GM12878 (cell line): ENCODE measurements around the gene HHIP. TPM values are rescaled to one million over a fixed set of nuclear protein-coding genes. Genes with fewer than 3 reads are reported as not detected.

ENCODE experiments used
- ATAC-seq: fragments of 200-7000 bp; cut with Tn5 transposase; 3 replicates; pipeline ENCODE4 v1.9.1; 2020; ENCODE audit warnings: mild to moderate bottlenecking, moderate library complexity
- BruUV-seq: library from RNA; stranded (reverse); fragments of 400-500 nt; replicated peaks from 2 replicates; lab custom pipeline; 2021; lab: Mats Ljungman, UMichigan
- CTCF ChIA-PET: fragments of 300-600 bp; sonication (Branson Sonifier 250); formaldehyde crosslinking; extraction: SDS; loops from one replicate; lab custom pipeline; 2021; ENCODE audit warnings: inconsistent platforms; lab: Yijun Ruan, JAX
- POLR2A ChIA-PET: fragments of 350-600 bp; formaldehyde crosslinking; extraction: SDS; loops from one replicate; lab custom pipeline; 2021; ENCODE audit warnings: inconsistent platforms; lab: Charles Lee
- RAD21 ChIA-PET: fragments of 300-600 bp; sonication (Branson Sonifier 250); formaldehyde crosslinking; loops from one replicate; lab custom pipeline; 2023; ENCODE audit warnings: antibody characterized with exemption; ENCODE audit not compliant: unreplicated experiment; lab: Charles Lee
- SMC1A ChIA-PET: fragments of 300-600 bp; sonication (Branson Sonifier 250); formaldehyde crosslinking; loops from one replicate; lab custom pipeline; 2023; ENCODE audit not compliant: unreplicated experiment, uncharacterized antibody; lab: Charles Lee
- DNase-seq: peaks from one replicate; pipeline ENCODE4 v3.0.0-alpha.2; 2011; ENCODE audit warnings: low read depth, low spot score
- FAIRE-seq: peaks from 3 replicates; lab custom pipeline; 2011; peaks lifted over from hg19 to GRCh38; lab: Jason Lieb, UNC
- H2AFZ ChIP-seq: 2 replicates; pipeline ENCODE4 v1.6.0; 2011; ENCODE audit warnings: low read depth, low read length, control low read depth; ENCODE audit not compliant: control insufficient read depth
- H3K27ac ChIP-seq: 2 replicates; pipeline ENCODE4 v1.5.1; 2011; ENCODE audit warnings: control low read depth; ENCODE audit not compliant: control insufficient read depth, insufficient read depth
- H3K27me3 ChIP-seq, 2 experiments: replicated peaks in 1 of 2; 2 replicates each; pipeline versions ENCODE4 v1.6.0 to v1.6.1; 2011; ENCODE audit warnings: low read length in 1 of 2; ENCODE audit not compliant: control insufficient read depth in 2 of 2, insufficient read depth in 2 of 2
- H3K36me3 ChIP-seq, 2 experiments: 2 replicates each; pipeline ENCODE4 v1.5.1; 2011; ENCODE audit warnings: low read length in 1 of 2; ENCODE audit not compliant: control insufficient read depth in 2 of 2, insufficient read depth in 2 of 2
- H3K4me1 ChIP-seq: 2 replicates; pipeline ENCODE4 v1.6.1; 2011; ENCODE audit warnings: mild to moderate bottlenecking, low read length, moderate library complexity, mixed read lengths; ENCODE audit not compliant: control insufficient read depth, insufficient read depth
- H3K4me2 ChIP-seq: 2 replicates; pipeline ENCODE4 v1.6.0; 2011; ENCODE audit warnings: control low read depth; ENCODE audit not compliant: control insufficient read depth, insufficient read depth
- H3K4me3 ChIP-seq: fragments of 200-600 bp; sonication (generic); 2 replicates; pipeline ENCODE4 v1.5.1; 2016
- H3K79me2 ChIP-seq: 2 replicates; pipeline ENCODE4 v1.6.0; 2011; ENCODE audit warnings: low read length; ENCODE audit not compliant: control insufficient read depth, insufficient read depth
- H3K9ac ChIP-seq: 2 replicates; pipeline ENCODE4 v1.8.0; 2011; ENCODE audit warnings: low read length, control low read depth, mixed read lengths; ENCODE audit not compliant: control insufficient read depth, insufficient read depth
- H3K9me3 ChIP-seq: replicated peaks from 3 replicates; pipeline ENCODE4 v1.5.1; 2011; ENCODE audit warnings: mild to moderate bottlenecking, low read length; ENCODE audit not compliant: control insufficient read depth, insufficient read depth
- H4K20me1 ChIP-seq: 2 replicates; pipeline ENCODE4 v1.6.0; 2011; ENCODE audit not compliant: control insufficient read depth, insufficient read depth
- CHD4 ChIP-seq: fragments of 200-600 bp; sonication (generic); IDR thresholded peaks from 2 replicates; pipeline ENCODE4 v1.6.1; 2016; ENCODE audit warnings: mild to moderate bottlenecking
- GATAD2B ChIP-seq: fragments of 450-650 bp; conservative IDR thresholded peaks from 2 replicates; pipeline ENCODE4 v1.6.1; 2017; ENCODE audit warnings: low read depth, mild to moderate bottlenecking, moderate library complexity
- IKZF1 ChIP-seq: fragments of 450-650 bp; conservative IDR thresholded peaks from 2 replicates; pipeline ENCODE4 v1.6.1; 2017; ENCODE audit warnings: antibody characterized with exemption, mild to moderate bottlenecking
- KDM1A ChIP-seq: fragments of 200-600 bp; sonication (generic); IDR thresholded peaks from 2 replicates; pipeline ENCODE4 v1.6.1; 2016; ENCODE audit warnings: borderline replicate concordance
- LARP7 ChIP-seq: fragments of 450-650 bp; IDR thresholded peaks from 2 replicates; pipeline ENCODE4 v1.6.1; 2017; ENCODE audit warnings: mild to moderate bottlenecking
- NFIC ChIP-seq: IDR thresholded peaks from 2 replicates; pipeline ENCODE4 v1.6.1; 2012; ENCODE audit warnings: low read depth, mild to moderate bottlenecking, inconsistent platforms, low read length, moderate library complexity
- NFYA ChIP-seq: IDR thresholded peaks from 2 replicates; pipeline ENCODE4 v1.6.1; 2011; ENCODE audit warnings: low read depth, mild to moderate bottlenecking, low read length, improper control_type of control experiment, borderline replicate concordance
- TAF1 ChIP-seq: IDR thresholded peaks from 2 replicates; pipeline ENCODE4 v1.6.1; 2011; ENCODE audit warnings: mild to moderate bottlenecking, low read depth, low read length, borderline replicate concordance
- YBX1 ChIP-seq: fragments of 450-650 bp; IDR thresholded peaks from 2 replicates; pipeline ENCODE4 v1.6.1; 2016; ENCODE audit warnings: antibody characterized with exemption
- YY1 ChIP-seq: IDR thresholded peaks from 2 replicates; pipeline ENCODE4 v1.6.1; 2011; ENCODE audit warnings: low read depth, mild to moderate bottlenecking, low read length
- WGBS: methylation state at CpG from one replicate; pipeline ENCODE4 v1.1.6; 2016; ENCODE audit warnings: low lambda C conversion rate; ENCODE audit not compliant: insufficient replicate concordance, insufficient coverage; ENCODE audit errors: missing lambda C conversion rate; 5-methylcytosine and 5-hydroxymethylcytosine counted together
- in situ Hi-C: fragments of 300-500 bp; cut with MboI; formaldehyde crosslinking; loops from 9 replicates; pipeline ENCODE4 v1.14.3; 2018; ENCODE audit warnings: mixed read lengths
- intact Hi-C: fragments of 100-400 bp; cut with micrococcal nuclease; formaldehyde crosslinking; loops from one replicate; pipeline ENCODE4 v1.14.2; 2022; ENCODE audit not compliant: unreplicated experiment
- polyA plus RNA-seq, 11 experiments: library from polyadenylated mRNA; depleted of rRNA in 4 of 11; unstranded in 6 of 11; stranded (reverse) in 5 of 11; fragments of >200 nt; fragmentation: Nextera tagmentation in 4 of 11; fragmentation: Illumina TruSeq in 1 of 11; extraction: Ambion mirVana in 4 of 11; extraction: Trizol in 1 of 11; gene quantifications; 1 replicate in 1 of 11; 2 replicates in 10 of 11; pipeline versions ENCODE4 v1.2.1 to v1.2.3, GENCODE V29; 2011 to 2016; ENCODE audit warnings: inconsistent platforms in 2 of 11, missing spikeins in 2 of 11, low read depth in 1 of 11
- total RNA-seq, 4 experiments: library from RNA; depleted of rRNA in 3 of 4; stranded (reverse); fragments of >200 nt in 3 of 4; fragmentation: Illumina TruSeq in 1 of 4; extraction: Trizol in 1 of 4; gene quantifications; 2 replicates each; pipeline versions ENCODE4 v1.2.1 to v1.2.3, GENCODE V29; 2013 to 2021
- TF ChIP-seq, protein P1 (sequence below): fragments of 450-650 bp; IDR thresholded peaks from 2 replicates; pipeline ENCODE4 v1.6.1; 2017; ENCODE audit warnings: low read depth, mild to moderate bottlenecking, moderate library complexity
- TF ChIP-seq, protein P2 (sequence below): fragments of 450-650 bp; formaldehyde crosslinking; IDR thresholded peaks from 2 replicates; pipeline ENCODE4 v1.4.0; 2022; ENCODE audit warnings: mild to moderate bottlenecking, moderate library complexity

The HHIP gene
- total and polyA plus RNA-seq, 10 of the 15 experiments (the other 5 are each of a cell fraction or from before 2014, with no cell fraction given): 0.06 to 0.56 (median 0.24) TPM; not detected in 1

GRCh38 chr4:144718958-144719512 lies 73.1 kb downstream of the HHIP start:
- intact Hi-C loops: no loop called here
- Histone ChIP-seq H3K36me3 (no peaks in the 10 kb centered on the region), H3K79me2 (no peaks in the 10 kb centered on the region), H3K4me3 (no peak overlapping the region), H3K27me3 (no peaks in the 10 kb centered on the region; a peak in 1 of 4 replicates), H3K4me2 (no peak overlapping the region), H3K9me3 (no peaks in the 10 kb centered on the region), H3K27ac (no peak overlapping the region), H3K9ac (no peak overlapping the region), H2AFZ (no peak overlapping the region), H4K20me1 (no peaks in the 10 kb centered on the region), H3K4me1 (no peaks in the 10 kb centered on the region)
- TF ChIP-seq YBX1 (no peak), NFIC (no peak), IKZF1 (no peak)
- 1% methylated on average over 4 of the region's 4 CpGs for WGBS
- FAIRE-seq: no peak
- RAD21 ChIA-PET: no interaction called here
- POLR2A ChIA-PET: no interaction called here
- BruUV-seq: no TSS peak
- DNase-seq: no peak
- ATAC-seq: no peak
- SMC1A ChIA-PET: interaction anchor here (0.6 to 1.0 kb wide), 2 partner anchors 9 to 308 kb away, joined by 3 read pairs; no protein-coding TSS in a partner anchor
- in situ Hi-C loops: no loop called here
- CTCF ChIA-PET: no interaction called here

DNA sequence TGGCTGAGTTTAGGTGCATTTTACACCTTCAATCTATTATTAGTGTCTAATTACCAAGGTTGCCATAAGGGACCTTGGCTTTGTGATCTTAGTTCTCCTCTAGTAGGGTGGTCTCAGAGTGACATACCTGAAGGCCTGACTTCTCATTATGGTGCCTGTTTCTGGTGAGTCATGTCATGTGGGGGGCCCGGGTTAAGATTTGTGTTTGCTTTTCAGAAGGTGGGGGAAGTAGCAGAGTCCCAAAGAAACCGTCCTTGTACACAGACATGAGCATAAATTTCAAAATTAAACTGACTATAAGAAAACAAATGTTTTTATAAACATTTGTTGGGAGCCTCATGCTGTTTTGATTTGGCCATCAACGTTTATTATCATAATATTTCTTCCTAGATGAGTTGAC lies 74.5 kb downstream of the HHIP start:
- intact Hi-C loops (no loop called here), in situ Hi-C loops (no loop called here)
- BruUV-seq: no TSS peak
- H2AFZ ChIP-seq: no peak overlapping the region
- H3K9me3 ChIP-seq: no peaks in the 10 kb centered on the region
- H3K4me2 ChIP-seq: no peak overlapping the region
- no peak for ATAC-seq
- no peaks in the 10 kb centered on the region for H3K79me2 ChIP-seq
- H3K27ac ChIP-seq: no peak overlapping the region
- H3K4me3 ChIP-seq: no peak overlapping the region
- no peaks in the 10 kb centered on the region for H3K4me1 ChIP-seq
- ChIA-PET CTCF (no interaction called here), POLR2A (no interaction called here), SMC1A (no interaction called here), RAD21 (no interaction called here)
- no peak for DNase-seq
- 6% methylated on average over 3 of the region's 3 CpGs for WGBS
- no peaks in the 10 kb centered on the region for H4K20me1 ChIP-seq
- H3K9ac ChIP-seq: no peak overlapping the region
- no peaks in the 10 kb centered on the region for H3K36me3 ChIP-seq
- H3K27me3 ChIP-seq: no peaks in the 10 kb centered on the region; a peak in 1 of 4 replicates
- FAIRE-seq: no peak
- TF ChIP-seq NFYA: no peak
- TF ChIP-seq, protein P1, sequence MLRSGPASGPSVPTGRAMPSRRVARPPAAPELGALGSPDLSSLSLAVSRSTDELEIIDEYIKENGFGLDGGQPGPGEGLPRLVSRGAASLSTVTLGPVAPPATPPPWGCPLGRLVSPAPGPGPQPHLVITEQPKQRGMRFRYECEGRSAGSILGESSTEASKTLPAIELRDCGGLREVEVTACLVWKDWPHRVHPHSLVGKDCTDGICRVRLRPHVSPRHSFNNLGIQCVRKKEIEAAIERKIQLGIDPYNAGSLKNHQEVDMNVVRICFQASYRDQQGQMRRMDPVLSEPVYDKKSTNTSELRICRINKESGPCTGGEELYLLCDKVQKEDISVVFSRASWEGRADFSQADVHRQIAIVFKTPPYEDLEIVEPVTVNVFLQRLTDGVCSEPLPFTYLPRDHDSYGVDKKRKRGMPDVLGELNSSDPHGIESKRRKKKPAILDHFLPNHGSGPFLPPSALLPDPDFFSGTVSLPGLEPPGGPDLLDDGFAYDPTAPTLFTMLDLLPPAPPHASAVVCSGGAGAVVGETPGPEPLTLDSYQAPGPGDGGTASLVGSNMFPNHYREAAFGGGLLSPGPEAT: no peak
- TF ChIP-seq YY1: no peak
- no peak for TF ChIP-seq CHD4
- no peak for TF ChIP-seq GATAD2B
- TF ChIP-seq TAF1: no peak
- TF ChIP-seq KDM1A: no peak
- TF ChIP-seq, protein P2, sequence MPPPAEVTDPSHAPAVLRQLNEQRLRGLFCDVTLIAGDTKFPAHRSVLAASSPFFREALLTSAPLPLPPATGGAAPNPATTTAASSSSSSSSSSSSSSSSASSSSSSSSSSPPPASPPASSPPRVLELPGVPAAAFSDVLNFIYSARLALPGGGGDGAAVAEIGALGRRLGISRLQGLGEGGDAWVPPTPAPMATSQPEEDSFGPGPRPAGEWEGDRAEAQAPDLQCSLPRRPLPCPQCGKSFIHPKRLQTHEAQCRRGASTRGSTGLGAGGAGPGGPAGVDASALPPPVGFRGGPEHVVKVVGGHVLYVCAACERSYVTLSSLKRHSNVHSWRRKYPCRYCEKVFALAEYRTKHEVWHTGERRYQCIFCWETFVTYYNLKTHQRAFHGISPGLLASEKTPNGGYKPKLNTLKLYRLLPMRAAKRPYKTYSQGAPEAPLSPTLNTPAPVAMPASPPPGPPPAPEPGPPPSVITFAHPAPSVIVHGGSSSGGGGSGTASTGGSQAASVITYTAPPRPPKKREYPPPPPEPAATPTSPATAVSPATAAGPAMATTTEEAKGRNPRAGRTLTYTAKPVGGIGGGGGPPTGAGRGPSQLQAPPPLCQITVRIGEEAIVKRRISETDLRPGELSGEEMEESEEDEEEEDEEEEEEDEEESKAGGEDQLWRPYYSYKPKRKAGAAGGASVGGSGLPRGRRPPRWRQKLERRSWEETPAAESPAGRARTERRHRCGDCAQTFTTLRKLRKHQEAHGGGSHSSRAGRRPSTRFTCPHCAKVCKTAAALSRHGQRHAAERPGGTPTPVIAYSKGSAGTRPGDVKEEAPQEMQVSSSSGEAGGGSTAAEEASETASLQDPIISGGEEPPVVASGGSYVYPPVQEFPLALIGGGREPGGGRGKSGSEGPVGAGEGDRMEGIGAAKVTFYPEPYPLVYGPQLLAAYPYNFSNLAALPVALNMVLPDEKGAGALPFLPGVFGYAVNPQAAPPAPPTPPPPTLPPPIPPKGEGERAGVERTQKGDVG (CRISPR knock-in tag): no peak
- TF ChIP-seq LARP7: no peak
